ENCODE measurements around the gene PRRT3.
A peak's percentile ranks its signal among the peaks of the same experiment; 100 is the strongest.

DNA sequence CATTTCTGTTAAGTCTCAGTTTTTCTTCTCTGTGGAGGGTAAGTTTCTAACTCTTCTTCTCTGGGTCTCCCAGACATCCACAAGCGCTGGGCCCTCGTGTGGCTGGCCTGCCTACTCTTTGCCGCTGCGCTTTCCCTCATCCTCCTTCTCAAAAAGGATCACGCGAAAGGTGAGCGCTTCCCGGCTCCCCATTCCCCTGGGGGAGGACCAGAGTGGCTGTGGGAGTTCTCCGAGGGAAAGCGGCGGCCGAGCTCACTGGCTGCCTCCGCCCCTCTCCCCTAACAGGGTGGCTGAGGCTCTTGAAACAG lies 19.7 kb downstream of the PRRT3 start:
- TF ChIP-seq, protein P1, sequence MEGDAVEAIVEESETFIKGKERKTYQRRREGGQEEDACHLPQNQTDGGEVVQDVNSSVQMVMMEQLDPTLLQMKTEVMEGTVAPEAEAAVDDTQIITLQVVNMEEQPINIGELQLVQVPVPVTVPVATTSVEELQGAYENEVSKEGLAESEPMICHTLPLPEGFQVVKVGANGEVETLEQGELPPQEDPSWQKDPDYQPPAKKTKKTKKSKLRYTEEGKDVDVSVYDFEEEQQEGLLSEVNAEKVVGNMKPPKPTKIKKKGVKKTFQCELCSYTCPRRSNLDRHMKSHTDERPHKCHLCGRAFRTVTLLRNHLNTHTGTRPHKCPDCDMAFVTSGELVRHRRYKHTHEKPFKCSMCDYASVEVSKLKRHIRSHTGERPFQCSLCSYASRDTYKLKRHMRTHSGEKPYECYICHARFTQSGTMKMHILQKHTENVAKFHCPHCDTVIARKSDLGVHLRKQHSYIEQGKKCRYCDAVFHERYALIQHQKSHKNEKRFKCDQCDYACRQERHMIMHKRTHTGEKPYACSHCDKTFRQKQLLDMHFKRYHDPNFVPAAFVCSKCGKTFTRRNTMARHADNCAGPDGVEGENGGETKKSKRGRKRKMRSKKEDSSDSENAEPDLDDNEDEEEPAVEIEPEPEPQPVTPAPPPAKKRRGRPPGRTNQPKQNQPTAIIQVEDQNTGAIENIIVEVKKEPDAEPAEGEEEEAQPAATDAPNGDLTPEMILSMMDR (IDR thresholded peaks at IDR 0.05 in 8 of 11, conservative IDR thresholded peaks at IDR 0.05 in 3 of 11): no peak
- TF ChIP-seq POLR2A (IDR thresholded peaks at IDR 0.05): peak in 1 of 3 donors; percentile 30
- TF ChIP-seq POLR2AphosphoS5 (IDR thresholded peaks at IDR 0.05): peak in 1 of 3 donors; percentile 57
